GM10847 (cell line): ENCODE data around the gene FREM1.

Experiments used
- POLR2A ChIP-seq: IDR thresholded peaks from 2 replicates; pipeline ENCODE4 v1.6.1; 2011; ENCODE audit not compliant: insufficient read length; ENCODE audit errors: extremely low read depth

FREM1 gene

DNA sequence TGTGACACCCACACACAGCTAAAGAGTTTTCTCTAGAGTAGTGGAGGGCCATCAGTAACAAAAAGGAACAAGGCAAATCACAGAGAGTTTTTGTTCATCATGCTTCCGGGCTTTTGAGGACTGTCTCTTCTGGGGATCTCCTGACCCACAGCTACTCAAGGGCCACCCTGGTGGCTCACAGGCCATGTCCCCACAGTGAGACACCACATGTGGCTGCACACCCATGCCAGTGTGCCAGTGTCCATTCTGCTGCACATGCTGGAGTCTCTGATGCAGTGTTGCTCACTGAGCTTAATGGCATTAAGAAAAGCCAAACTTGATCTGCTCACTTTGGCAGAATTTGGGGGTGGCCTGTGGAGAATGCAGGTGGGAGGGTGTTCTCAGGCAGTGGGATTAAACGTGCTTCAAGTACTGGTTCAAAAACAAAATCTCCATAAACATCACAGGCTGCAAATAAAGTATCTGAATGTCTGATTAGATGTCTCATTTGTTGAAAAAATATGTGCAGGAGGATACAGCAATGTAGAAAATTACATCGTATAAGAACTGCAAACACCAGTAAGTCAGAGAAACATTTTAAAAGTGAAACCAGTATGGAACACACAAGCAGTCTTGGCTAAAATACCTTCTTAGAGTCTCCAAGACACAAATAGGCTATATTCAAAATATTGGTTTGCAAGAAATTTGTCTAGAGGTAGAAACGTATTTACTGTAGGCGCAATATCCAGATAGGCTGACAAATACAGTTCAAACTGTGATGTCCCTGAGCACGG, 11.0 kb downstream of the FREM1 start:
- TF ChIP-seq POLR2A: no peak

DNA sequence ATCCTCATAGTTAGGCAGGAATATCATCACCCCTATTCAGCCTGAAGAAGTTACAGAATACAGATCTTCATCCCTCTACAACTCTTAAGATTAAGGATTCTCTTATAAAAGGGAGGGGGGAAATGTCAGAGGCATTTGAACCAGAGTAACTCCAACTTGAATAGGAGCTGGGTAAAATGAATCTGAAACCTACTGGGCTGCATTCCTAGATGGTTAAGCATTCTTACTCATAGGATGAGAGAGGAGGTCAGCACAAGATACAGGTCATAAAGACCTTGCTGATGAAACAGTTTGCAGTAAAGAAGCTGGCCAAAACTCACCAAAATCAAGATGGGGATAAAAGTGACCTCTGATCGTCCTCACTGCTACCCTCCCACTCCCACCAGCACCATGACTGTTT, 14.4 kb downstream of the FREM1 start:
- no peak for TF ChIP-seq POLR2A

DNA sequence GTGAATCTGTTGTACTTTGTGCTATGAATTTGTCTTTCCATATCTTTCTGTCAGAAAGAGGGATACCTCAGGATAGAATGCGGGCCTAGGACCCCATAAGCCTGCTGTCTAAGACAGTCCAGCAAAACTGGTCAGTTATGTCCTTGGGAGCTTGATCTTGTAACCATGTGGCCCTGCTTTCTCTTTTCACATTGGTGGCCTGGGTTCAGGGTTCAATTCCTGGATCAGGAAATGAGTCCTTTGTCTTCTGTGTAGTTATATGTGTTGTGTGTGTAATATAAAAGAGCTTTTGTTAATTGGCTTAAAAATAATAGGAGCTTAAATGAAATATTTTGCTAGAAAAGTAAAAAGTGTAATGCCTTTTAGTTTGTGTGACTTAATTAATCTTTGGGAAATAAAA, 16.9 kb downstream of the FREM1 start:
- no peak for TF ChIP-seq POLR2A

DNA sequence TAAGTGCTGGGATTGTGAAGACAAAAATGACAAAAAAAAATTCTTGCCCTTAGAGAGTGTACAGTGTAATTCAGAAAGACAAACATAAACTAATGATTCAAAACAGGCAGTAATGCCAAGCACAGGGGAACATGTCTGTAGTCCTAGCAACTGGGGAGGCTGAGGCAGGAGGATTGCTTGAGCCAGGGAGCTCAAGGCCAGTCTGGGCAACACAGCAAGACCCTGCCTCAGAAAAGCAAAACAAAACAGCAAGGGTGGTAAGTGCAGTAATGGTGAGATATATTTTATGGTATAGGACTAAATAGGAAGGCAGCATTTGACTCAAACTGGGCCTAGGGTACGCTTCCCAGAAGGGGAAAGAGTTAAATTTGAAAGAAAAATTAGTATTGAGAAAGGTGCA, 18.9 kb downstream of the FREM1 start:
- TF ChIP-seq POLR2A: no peak

DNA sequence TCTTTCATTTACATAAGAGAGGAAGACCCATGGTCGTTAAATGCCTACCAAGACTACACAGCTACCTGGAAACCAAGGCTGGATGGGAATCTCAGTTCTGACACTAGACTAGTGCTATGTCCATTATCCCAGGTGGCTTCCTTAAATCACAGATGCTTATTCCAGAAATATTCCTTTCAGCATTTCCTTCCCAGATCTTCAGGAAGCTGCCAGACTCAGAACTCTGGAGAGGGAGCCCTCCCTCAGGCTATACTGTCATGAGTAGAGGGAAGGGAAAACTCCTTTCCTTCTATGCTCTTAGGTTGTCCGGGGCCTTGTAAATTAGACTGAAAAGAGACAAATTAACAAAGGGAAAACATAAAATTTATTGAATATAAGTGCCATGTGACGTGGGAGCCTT, 20.8 kb downstream of the FREM1 start:
- TF ChIP-seq POLR2A: no peak

DNA sequence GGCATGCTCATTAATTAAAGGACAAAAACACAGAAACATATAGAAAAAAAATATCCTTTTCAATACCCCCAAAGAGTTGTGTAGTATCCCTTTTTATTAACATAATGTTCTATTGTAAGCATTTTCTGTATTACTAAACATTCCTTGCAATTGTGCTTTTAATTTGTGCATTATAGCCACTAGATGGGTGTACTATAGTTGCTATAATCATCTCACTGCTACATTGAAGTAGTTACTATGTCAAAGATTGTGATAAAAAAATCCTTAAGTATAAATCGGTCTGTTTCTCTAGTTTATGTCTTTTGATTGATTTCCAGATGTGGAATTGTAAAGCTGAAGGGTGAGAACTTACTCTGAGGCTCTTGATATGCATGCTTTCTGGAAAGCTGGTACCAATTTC, 21.4 kb downstream of the FREM1 start:
- no peak for TF ChIP-seq POLR2A

DNA sequence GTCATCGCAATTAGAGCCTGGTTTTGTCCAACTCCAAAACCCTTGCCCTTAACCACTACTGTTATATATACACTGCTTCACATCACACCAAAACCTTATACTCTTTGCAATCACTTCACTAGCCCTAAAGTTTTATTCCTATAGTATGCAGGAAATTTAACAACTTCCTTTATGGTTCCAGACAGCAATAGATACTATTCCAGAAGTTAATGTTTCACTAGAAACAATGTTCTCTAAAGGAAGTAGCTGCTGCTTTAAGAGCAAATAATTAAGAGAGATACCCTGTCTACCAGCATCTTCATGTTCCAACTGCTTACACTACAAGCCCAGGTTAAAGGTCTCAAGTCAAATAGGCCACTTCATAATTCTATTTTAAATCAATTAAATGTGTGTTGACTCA, 22.0 kb downstream of the FREM1 start:
- no peak for TF ChIP-seq POLR2A

DNA sequence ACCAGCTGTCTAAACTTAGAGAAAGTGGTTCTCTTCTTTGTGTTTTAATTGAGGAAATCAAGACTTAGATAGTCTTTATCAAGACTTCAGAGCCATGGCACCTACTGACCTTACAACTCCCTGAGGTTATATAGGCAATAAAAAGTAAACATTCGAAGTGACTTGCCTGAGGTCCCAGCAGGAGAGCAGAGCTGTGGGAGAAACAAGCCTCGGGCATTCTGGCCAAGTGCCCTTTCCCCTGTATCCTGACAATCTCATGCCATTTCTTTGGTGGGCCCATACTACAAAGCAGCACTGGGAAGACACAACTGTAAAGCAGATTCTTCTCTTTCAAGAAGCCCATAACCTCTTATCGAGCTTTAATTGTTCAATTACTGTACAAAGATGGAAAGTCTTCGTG, 23.1 kb downstream of the FREM1 start:
- no peak for TF ChIP-seq POLR2A

DNA sequence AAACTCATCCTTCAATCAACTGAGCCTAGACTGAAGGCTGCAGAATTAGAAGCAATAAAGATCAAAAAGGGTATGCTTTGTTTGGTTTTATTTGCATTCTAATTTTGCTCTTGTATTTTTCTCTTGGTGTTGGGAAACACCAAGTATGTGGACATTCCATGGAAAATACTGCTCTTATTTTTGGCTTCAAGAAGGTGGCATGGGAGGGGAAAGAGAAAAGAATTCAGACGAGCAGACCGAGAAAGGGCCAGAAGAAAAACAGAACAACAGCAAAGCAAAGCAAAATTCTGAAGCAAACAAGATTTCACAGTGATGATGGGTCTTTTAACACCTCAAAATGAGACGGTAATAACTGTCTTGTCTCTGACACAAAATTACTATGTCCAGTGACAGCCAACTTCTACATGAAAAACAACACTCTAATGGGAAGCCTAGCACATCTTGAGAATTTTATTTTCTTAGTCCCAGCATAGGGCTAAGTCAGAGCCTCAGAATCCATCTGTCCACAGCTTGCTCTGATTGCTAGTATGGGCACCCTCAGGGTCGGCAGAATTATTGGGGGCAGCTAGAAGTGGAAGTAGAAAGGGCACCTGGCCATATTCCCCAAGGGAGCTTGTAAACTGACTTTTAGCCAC, 26.8 kb downstream of the FREM1 start:
- no peak for TF ChIP-seq POLR2A

DNA sequence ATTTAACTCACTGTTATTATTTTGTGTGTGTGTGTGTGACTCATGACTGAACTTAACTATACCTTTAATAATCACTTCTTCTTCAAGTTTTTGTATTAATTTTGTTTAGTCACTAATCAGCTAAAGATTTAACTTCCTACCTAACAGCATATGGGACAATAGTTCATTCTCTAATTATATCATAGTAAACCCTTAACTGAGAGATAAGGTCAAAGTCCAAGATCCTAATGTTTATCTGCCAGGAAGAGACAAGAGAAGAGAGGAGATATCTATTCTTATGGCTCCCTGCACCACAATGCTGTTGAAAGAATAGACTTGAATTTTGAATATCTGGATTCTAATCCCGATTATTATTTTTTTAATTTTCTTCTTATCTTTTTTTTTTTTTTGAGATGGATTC, 28.1 kb downstream of the FREM1 start:
- TF ChIP-seq POLR2A: no peak

DNA sequence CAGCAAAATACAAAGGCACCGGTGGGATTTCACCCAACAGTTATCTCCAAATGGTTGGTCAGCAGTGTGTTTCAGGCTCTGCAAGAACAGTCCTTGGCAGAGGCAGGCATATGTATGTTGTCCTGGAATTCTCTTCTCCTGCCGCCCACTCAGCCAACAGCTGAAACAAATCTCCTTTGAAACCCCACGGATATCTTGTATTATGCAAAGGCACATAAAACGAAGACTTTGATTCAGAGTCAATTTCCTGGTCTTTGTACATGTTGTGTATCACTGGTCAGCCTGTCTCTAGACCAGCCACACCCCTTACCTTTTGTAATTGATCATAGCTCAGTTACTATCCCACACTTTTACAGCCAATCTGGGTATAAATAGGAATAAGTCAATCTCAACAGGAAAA, 29.2 kb downstream of the FREM1 start:
- TF ChIP-seq POLR2A: no peak

DNA sequence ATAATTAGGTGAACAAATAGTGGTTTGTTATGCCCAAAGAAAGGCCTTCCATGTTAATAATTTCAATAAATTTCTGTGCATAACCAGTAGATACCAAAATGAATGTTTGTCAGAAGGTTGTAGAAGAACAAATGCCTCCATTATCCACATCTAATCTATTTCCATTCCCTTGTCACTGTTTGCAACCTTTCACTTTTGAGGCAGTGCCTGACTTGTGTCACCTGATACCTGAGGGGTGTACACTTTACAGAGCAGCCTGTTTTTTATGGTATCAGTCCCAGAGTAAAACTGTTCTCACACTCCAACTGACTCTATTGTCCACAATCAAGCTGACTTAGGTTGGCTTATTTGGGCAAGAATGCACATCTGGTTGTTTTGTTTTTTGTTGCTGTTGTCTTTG, 40.1 kb downstream of the FREM1 start:
- TF ChIP-seq POLR2A: no peak

DNA sequence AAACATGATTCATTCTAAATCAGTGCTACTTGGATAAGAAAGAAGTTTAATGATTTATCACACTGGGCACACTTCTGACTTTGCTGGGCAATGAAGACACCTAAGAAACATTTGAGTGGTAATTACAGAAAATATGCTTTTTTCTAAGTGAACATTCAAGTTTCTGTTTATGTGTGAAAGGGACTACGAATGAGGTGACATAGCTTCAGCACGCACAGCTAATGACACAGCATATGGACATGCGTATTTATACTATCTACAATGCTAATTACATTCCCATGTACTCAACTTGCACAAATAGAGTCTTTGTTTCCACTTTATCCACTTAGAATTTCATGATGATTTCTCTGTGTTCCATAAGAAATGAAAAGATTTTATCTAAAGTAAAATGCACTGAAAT, 40.6 kb downstream of the FREM1 start:
- TF ChIP-seq POLR2A: no peak

DNA sequence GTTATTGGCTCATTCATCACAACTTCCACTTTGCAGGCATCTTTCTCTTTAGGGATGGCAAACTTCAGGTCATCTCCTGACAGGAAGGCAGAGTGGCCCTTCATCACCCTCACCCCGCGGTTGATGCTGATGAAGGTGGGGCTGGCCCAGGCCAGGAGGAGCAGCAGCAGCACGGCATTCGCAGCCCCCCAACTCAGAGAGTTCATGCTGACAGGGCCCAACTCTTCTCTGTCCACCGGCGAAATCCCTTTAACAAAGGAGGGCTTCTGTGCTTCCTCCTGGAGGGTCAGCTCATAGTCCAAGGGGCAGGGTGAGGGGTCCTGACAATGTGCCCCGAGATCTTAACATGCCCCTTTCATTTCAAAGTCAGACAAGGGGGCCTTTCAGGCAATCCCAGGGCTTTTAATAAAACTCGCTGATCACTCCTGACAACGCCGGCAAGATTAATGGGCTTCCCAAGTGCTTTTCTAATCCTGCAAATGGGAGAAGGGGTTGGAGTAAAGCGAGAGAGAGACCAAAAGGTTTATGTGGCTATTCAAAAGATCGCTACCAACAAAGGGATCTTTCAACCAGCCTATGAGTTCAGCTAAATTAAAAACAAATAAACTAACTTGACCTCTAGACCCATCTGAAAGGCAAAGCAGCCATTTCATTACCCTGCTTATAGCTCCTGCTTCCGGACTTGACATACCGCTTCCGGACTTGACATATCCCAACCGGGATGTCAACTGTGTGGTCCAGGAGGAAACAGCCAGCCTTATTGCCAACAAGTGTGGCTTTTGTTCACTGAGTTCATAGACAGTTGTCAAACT, 41.2 kb downstream of the FREM1 start:
- no peak for TF ChIP-seq POLR2A

DNA sequence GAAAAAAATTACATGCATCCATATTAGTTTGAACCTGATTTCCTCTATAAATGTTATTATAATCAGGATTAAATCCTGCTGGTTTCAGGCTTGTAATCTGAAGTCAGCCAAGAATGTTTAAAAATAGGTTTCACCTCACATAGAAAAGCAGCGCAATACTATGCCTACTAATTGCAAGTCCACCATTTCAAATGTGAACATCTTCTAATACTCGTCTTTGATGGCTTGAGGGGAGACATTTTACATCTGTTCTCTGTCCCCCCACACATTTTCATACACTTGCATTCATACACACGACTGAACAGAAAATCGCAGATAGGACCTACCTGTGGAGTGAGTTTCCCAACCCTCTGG, 41.8 kb downstream of the FREM1 start:
- no peak for TF ChIP-seq POLR2A

DNA sequence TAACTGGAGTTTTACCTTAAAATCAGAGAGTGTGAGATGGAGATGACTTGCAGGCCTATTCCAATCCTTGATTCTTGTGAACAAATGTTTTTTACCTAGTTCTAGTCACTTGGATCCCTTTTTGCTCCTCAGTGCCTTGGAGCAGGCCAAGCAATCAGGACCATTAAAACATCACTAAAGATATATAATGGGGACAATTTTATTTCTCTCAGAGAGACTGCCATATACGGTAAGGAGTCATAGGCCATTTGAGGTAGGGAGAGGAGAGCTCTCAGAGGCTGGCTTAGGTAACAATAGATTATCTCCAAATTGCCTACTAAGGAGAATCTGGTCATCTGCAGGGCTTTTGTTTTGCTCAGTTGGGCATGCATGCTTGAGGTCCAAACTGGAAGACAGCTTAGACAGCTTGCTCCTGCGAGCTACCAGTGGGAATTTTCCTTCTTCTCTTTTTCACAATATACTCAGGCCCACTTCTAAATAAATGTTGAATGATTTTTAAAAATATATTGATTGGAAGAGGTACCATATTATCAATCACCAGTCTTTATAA, 44.0 kb downstream of the FREM1 start:
- TF ChIP-seq POLR2A: no peak
